ENCODE measurements around the gene EPYC.
A peak's percentile ranks its signal among the peaks of the same experiment; 100 is the strongest.

Gene EPYC

DNA sequence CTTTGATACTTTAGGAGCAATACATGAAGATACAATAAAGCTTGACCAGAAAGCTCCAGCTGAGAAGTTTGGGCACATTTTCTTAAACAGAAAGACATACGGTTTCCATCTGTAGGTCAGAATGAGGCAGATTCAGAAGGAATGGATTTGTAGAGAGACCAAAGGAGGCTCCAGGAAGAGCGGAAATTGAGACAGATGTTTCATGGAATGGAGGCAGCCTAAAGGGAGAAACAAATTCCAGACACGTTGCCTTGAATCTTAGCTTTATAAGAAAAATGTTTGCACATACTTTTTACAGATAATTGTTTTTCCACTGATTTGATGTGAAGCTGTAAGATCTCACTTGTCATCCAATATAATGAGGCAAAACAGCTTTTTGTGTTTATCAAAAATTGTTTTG is 24.8 kb downstream of the EPYC start:
- TF ChIP-seq, protein P1, sequence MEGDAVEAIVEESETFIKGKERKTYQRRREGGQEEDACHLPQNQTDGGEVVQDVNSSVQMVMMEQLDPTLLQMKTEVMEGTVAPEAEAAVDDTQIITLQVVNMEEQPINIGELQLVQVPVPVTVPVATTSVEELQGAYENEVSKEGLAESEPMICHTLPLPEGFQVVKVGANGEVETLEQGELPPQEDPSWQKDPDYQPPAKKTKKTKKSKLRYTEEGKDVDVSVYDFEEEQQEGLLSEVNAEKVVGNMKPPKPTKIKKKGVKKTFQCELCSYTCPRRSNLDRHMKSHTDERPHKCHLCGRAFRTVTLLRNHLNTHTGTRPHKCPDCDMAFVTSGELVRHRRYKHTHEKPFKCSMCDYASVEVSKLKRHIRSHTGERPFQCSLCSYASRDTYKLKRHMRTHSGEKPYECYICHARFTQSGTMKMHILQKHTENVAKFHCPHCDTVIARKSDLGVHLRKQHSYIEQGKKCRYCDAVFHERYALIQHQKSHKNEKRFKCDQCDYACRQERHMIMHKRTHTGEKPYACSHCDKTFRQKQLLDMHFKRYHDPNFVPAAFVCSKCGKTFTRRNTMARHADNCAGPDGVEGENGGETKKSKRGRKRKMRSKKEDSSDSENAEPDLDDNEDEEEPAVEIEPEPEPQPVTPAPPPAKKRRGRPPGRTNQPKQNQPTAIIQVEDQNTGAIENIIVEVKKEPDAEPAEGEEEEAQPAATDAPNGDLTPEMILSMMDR (IDR thresholded peaks at IDR 0.05; ENCODE audit: borderline replicate concordance, extremely low read depth, low read length, poor library complexity, severe bottlenecking) = no peak
- no peak for TF ChIP-seq EZH2 (IDR thresholded peaks at IDR 0.05; ENCODE audit: borderline replicate concordance, low read depth, low read length, severe bottlenecking)
- DNase-seq (no peak), ATAC-seq (ENCODE audit: insufficient read depth, low read depth) (no peak)
- no peak overlapping the region for H3K4me3 ChIP-seq (ENCODE audit: low read depth in 1 of 2, low read length in 2 of 2)
- H3K4me1 ChIP-seq (ENCODE audit: insufficient read depth, low read length) = no peaks in the 10 kb centered on the region
- no peaks in the 10 kb centered on the region for H4K20me1 ChIP-seq (ENCODE audit: insufficient read depth, low read length)
- no peak overlapping the region for H3K9ac ChIP-seq (ENCODE audit: low read depth, low read length)
- no peaks in the 10 kb centered on the region for H3K9me3 ChIP-seq (ENCODE audit: insufficient read depth, low read length, severe bottlenecking)
- H3K36me3 ChIP-seq (ENCODE audit: insufficient read depth, low read length) = no peaks in the 10 kb centered on the region
- no peak overlapping the region for H2AFZ ChIP-seq (ENCODE audit: low read depth, low read length)
- no peaks in the 10 kb centered on the region for H3K27me3 ChIP-seq (ENCODE audit: insufficient read depth, low read length, poor library complexity)
- H3K4me2 ChIP-seq (ENCODE audit: insufficient read depth, low read length) = no peak overlapping the region
- H3K79me2 ChIP-seq (ENCODE audit: insufficient read depth, low read length) = no peaks in the 10 kb centered on the region
- no peak overlapping the region for H3K27ac ChIP-seq (ENCODE audit: low read length)

DNA sequence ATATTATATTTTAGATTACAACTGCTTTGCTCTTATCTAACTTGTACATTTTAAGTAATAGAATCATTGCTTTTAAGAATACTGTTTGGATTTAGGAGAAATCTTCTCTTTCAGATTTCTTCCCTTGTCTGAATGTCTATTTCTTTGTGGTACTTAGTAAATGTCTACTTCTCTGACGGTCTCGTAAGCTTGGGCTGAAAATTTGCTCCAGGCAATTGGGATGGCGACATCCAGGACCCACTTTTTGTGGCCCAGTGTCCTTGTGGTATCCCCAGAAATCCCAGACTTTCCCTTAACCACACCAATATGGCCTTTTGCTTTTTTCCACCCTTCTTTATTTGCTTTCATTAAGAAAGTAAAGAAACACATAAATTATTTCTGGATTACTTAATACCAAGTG is 25.8 kb downstream of the EPYC start:
- DNase-seq (no peak), ATAC-seq (ENCODE audit: insufficient read depth, low read depth) (no peak)
- H3K79me2 ChIP-seq (ENCODE audit: insufficient read depth, low read length) = no peaks in the 10 kb centered on the region
- no peaks in the 10 kb centered on the region for H3K36me3 ChIP-seq (ENCODE audit: insufficient read depth, low read length)
- no peak overlapping the region for H2AFZ ChIP-seq (ENCODE audit: low read depth, low read length)
- no peaks in the 10 kb centered on the region for H3K9me3 ChIP-seq (ENCODE audit: insufficient read depth, low read length, severe bottlenecking)
- no peak overlapping the region for H3K9ac ChIP-seq (ENCODE audit: low read depth, low read length)
- no peak for TF ChIP-seq EZH2 (IDR thresholded peaks at IDR 0.05; ENCODE audit: borderline replicate concordance, low read depth, low read length, severe bottlenecking)
- TF ChIP-seq, protein P1 (IDR thresholded peaks at IDR 0.05; ENCODE audit: borderline replicate concordance, extremely low read depth, low read length, poor library complexity, severe bottlenecking) = no peak
- H3K4me2 ChIP-seq (ENCODE audit: insufficient read depth, low read length) = no peak overlapping the region
- H3K27ac ChIP-seq (ENCODE audit: low read length) = no peak overlapping the region
- H3K4me3 ChIP-seq (ENCODE audit: low read depth in 1 of 2, low read length in 2 of 2) = no peak overlapping the region
- H4K20me1 ChIP-seq (ENCODE audit: insufficient read depth, low read length) = no peaks in the 10 kb centered on the region
- no peaks in the 10 kb centered on the region for H3K27me3 ChIP-seq (ENCODE audit: insufficient read depth, low read length, poor library complexity)
- no peaks in the 10 kb centered on the region for H3K4me1 ChIP-seq (ENCODE audit: insufficient read depth, low read length)

- H3K4me2 ChIP-seq (ENCODE audit: insufficient read depth, low read length) = no peak overlapping the region
- H3K27ac ChIP-seq (ENCODE audit: low read length) = no peak overlapping the region
- H3K36me3 ChIP-seq (ENCODE audit: insufficient read depth, low read length) = no peaks in the 10 kb centered on the region
- no peaks in the 10 kb centered on the region for H3K27me3 ChIP-seq (ENCODE audit: insufficient read depth, low read length, poor library complexity)
- no peaks in the 10 kb centered on the region for H4K20me1 ChIP-seq (ENCODE audit: insufficient read depth, low read length)
- no peak overlapping the region for H2AFZ ChIP-seq (ENCODE audit: low read depth, low read length)
- no peak for TF ChIP-seq EZH2 (IDR thresholded peaks at IDR 0.05; ENCODE audit: borderline replicate concordance, low read depth, low read length, severe bottlenecking)
- TF ChIP-seq, protein P1 (IDR thresholded peaks at IDR 0.05; ENCODE audit: borderline replicate concordance, extremely low read depth, low read length, poor library complexity, severe bottlenecking) = peak; percentile 51
- H3K9ac ChIP-seq (ENCODE audit: low read depth, low read length) = no peak overlapping the region
- ATAC-seq (ENCODE audit: insufficient read depth, low read depth) (peak; percentile 58; the same call in 1 of the 3 replicates), DNase-seq (no peak)
- no peaks in the 10 kb centered on the region for H3K79me2 ChIP-seq (ENCODE audit: insufficient read depth, low read length)
- no peak overlapping the region for H3K4me3 ChIP-seq (ENCODE audit: low read depth in 1 of 2, low read length in 2 of 2)
- no peaks in the 10 kb centered on the region for H3K4me1 ChIP-seq (ENCODE audit: insufficient read depth, low read length)
- no peaks in the 10 kb centered on the region for H3K9me3 ChIP-seq (ENCODE audit: insufficient read depth, low read length, severe bottlenecking)
These were observed 26.5 kb downstream of the EPYC start for GRCh38 chr12:90978117-90978770.
